ENCODE results near the gene CSRP2.

The CSRP2 gene

DNA sequence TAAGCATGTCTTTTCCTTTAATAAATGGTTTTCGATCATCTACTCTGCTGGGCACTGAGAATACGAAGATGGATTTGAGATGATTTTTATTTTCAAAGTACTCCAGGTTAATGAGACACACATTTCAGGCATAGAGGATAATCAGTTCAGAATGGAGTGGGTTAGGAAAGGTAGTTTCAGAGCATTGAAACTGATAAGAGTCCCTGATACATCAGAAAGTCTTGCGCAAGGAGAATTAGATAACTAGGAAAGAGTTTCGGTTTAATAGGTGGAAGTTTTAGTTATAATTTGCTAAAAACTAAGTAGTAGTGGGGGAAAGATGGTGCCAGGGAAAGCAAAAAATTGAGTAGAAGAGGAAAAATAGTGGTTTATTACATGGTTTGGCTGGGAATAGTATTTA lies 64.8 kb downstream of the CSRP2 start:
- no peak overlapping the region for H3K4me2 ChIP-seq (ENCODE audit: low read length)
- H4K20me1 ChIP-seq (ENCODE audit: insufficient read depth, low read length), result no peaks in the 10 kb centered on the region
- no peaks in the 10 kb centered on the region for H3K4me1 ChIP-seq (ENCODE audit: low read length)
- H3K9ac ChIP-seq (ENCODE audit: low read length), result no peak overlapping the region
- no peaks in the 10 kb centered on the region for H3K9me3 ChIP-seq (ENCODE audit: insufficient read depth, low read length)
- H3K79me2 ChIP-seq (ENCODE audit: low read length), result no peaks in the 10 kb centered on the region
- H3K4me3 ChIP-seq (ENCODE audit: low read length), result no peak overlapping the region
- no peaks in the 10 kb centered on the region for H3K27me3 ChIP-seq (ENCODE audit: low read depth, low read length)
- no peak overlapping the region for H3K27ac ChIP-seq (ENCODE audit: low read length)
- H3K36me3 ChIP-seq (replicated peaks; ENCODE audit: low read depth, low read length), result peaks cover 10% of the 10 kb centered on the region
- H2AFZ ChIP-seq (ENCODE audit: low read depth, low read length), result no peak overlapping the region
- TF ChIP-seq EZH2phosphoT487 (IDR thresholded peaks at IDR 0.05; ENCODE audit: low read depth) (no peak), CTCF (IDR thresholded peaks at IDR 0.05; ENCODE audit: low read depth, low read length) (no peak)

DNA sequence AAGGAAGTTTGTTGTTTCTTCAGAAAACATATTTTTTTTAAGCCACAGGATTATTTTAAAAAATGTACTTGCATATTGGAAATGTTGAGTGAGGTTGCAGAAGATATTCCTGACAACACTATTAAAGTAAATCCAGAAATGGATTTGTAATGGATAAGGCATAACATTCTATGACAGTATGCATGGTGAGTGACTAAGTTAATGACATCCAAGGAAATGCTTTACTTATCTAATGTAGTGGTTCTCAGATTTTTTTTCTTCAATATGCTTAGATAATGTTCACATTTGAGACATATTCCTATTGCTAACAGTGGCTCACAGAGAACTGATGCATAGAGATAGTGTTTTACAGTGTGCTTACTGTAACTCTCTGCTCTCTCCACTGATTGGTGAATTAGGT lies 65.6 kb downstream of the CSRP2 start:
- Histone ChIP-seq H3K27ac (ENCODE audit: low read length) (no peak overlapping the region), H3K4me2 (ENCODE audit: low read length) (no peak overlapping the region), H3K4me3 (ENCODE audit: low read length) (no peak overlapping the region), H3K4me1 (ENCODE audit: low read length) (no peaks in the 10 kb centered on the region), H3K27me3 (ENCODE audit: low read depth, low read length) (no peaks in the 10 kb centered on the region), H3K9ac (ENCODE audit: low read length) (no peak overlapping the region), H3K36me3 (replicated peaks; ENCODE audit: low read depth, low read length) (peaks cover 10% of the 10 kb centered on the region), H3K9me3 (ENCODE audit: insufficient read depth, low read length) (no peaks in the 10 kb centered on the region), H4K20me1 (ENCODE audit: insufficient read depth, low read length) (no peaks in the 10 kb centered on the region), H2AFZ (ENCODE audit: low read depth, low read length) (no peak overlapping the region), H3K79me2 (ENCODE audit: low read length) (no peaks in the 10 kb centered on the region)
- TF ChIP-seq EZH2phosphoT487 (IDR thresholded peaks at IDR 0.05; ENCODE audit: low read depth) (no peak), CTCF (IDR thresholded peaks at IDR 0.05; ENCODE audit: low read depth, low read length) (no peak)

DNA sequence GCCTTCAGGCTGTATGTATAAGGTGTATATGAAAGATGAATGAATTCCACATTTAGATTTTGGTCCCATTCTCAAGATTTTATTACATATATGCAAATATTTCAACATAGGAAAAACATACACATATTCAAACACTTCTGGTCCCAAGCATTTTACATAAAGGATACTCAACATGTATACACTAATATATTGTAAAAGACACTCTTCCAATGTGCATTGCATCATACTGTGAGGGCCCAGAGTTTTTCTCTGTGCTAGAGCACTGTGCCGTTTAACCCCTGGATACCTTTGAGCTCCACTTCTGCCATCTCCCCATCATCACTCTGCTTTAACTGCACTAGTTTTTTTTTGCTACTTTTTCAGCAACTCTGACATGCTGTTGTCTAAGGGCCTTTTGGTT lies 66.8 kb downstream of the CSRP2 start:
- Histone ChIP-seq H3K4me2 (ENCODE audit: low read length) (no peak overlapping the region), H4K20me1 (ENCODE audit: insufficient read depth, low read length) (no peaks in the 10 kb centered on the region), H3K27ac (ENCODE audit: low read length) (no peak overlapping the region), H3K9me3 (ENCODE audit: insufficient read depth, low read length) (no peaks in the 10 kb centered on the region), H3K4me3 (ENCODE audit: low read length) (no peak overlapping the region), H3K79me2 (ENCODE audit: low read length) (no peaks in the 10 kb centered on the region), H3K4me1 (ENCODE audit: low read length) (no peaks in the 10 kb centered on the region), H3K9ac (ENCODE audit: low read length) (no peak overlapping the region), H2AFZ (ENCODE audit: low read depth, low read length) (no peak overlapping the region), H3K27me3 (ENCODE audit: low read depth, low read length) (no peaks in the 10 kb centered on the region), H3K36me3 (replicated peaks; ENCODE audit: low read depth, low read length) (peaks cover 10% of the 10 kb centered on the region)
- no peak for TF ChIP-seq EZH2phosphoT487 (IDR thresholded peaks at IDR 0.05; ENCODE audit: low read depth)
- no peak for TF ChIP-seq CTCF (IDR thresholded peaks at IDR 0.05; ENCODE audit: low read depth, low read length)

DNA sequence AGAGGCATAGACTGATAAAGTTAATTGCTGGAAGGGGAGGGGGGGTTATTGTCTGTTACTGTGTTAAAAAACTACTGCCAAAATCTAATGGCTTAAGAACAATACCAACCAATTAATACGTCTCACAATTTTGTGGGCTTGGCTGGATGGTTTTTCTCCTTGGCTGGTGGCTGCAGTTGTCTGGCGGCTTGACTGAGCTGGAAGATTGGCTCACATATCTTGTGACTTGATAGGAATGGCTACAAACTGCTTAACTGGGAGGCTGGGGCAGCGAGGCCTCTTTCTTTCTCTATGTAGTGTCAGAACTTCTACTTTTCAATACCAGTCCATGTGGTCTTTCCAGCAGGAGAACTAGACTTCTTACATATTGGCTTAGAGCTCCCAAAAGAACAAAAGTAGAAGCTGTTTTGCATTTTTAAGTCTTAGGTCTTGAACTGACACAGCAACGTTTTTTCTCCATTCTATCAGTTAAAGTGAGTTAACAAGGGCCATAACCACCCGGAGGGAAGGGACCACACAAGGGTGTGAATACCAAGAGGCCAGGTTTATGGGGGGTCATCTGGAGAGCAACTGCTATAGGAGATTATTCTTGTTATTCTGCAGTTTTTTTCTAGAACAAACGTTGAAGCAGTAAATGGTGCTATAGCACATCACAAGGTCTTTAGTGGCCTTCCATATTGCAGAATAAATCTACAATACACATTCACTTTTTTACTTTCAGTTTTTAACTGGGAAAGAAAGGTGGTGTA lies 68.0 kb downstream of the CSRP2 start:
- Histone ChIP-seq H3K79me2 (ENCODE audit: low read length) (no peaks in the 10 kb centered on the region), H2AFZ (ENCODE audit: low read depth, low read length) (no peak overlapping the region), H3K4me3 (ENCODE audit: low read length) (no peak overlapping the region), H3K27me3 (ENCODE audit: low read depth, low read length) (no peaks in the 10 kb centered on the region), H3K9me3 (ENCODE audit: insufficient read depth, low read length) (no peaks in the 10 kb centered on the region), H3K9ac (ENCODE audit: low read length) (no peak overlapping the region), H3K36me3 (replicated peaks; ENCODE audit: low read depth, low read length) (peaks cover 14% of the 10 kb centered on the region), H3K4me1 (ENCODE audit: low read length) (no peaks in the 10 kb centered on the region), H4K20me1 (ENCODE audit: insufficient read depth, low read length) (no peaks in the 10 kb centered on the region), H3K4me2 (ENCODE audit: low read length) (no peak overlapping the region), H3K27ac (ENCODE audit: low read length) (no peak overlapping the region)
- TF ChIP-seq EZH2phosphoT487 (IDR thresholded peaks at IDR 0.05; ENCODE audit: low read depth) (no peak), CTCF (IDR thresholded peaks at IDR 0.05; ENCODE audit: low read depth, low read length) (no peak)
